Measurements from ENCODE around the gene TWSG1.
"Not testable (repeated sequence)": the region's sequence is repeated elsewhere in the genome, so short reads cannot be mapped to it uniquely, and the experiment has no call there.

TWSG1 gene

GRCh38 chr18:9400197-9400596 lies 65.6 kb downstream of the TWSG1 start:
- no peak for DNase-seq

GRCh38 chr18:9401176-9401575 lies 66.6 kb downstream of the TWSG1 start:
- no peak for DNase-seq

DNA sequence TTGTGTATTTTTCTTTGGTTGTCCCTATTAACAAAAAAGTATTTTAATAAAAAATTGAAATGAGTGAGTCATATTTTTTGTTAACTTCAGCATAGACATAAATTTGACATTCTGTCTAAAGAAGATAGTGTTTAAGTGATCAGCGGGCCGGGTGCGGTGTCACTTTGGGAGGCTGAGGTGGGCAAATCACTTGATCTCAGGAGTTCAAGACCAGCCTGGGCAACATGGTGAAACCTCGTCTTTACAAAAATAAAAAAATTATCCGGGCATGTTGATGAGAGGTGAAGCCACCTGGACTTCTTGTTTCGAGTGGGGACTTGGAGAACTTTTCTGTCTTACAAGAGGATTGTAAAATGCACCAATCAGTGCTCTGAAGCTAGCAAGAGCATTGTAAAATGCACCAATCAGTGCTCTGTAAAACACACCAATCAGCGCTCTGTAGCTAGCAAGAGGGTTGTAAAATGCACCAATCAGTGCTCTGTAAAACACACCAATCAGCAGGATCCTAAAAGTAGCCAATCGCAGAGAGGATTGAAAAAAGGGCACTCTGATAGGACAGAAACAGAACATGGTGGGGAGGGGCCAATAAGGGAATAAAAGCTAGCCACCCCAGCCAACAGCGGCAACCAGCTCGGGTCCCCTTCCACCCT lies 67.9 kb downstream of the TWSG1 start:
- DNase-seq = not testable (repeated sequence)

DNA sequence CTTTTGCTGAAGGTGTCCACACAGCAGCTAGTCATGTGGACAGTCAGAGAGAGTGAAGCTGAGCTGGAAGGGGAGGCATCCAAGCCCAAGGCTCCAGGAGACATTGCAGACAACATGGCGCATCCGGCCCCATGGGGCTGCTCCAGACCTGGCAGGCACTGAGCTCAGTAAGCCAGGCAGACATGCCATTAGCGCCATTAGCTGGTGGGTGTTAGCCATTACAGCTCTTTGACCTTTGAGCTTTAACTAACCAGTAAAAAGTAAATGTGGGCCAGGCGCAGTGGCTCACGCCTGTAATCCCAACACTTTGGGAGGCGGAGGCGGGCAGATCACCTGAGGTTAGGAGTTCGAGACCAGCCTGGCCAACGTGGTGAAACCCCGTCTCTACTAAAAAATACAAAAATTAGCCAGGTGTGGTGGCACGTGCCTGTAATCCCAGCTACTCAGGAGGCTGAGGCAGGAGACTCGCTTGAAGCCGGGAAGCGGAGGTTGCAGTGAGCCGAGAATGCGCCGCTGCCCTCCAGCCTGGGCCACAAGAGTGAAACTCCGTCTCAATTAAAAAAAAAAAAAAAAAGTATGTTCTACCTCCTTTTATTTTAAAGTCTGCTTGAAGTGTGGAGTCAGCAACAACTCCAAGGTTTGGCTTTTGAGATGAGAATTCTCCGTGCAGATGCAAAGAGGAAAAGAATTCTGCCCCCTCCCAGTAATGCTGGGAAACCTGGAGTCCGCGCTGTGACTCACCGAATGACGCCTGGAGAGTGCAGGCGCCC lies 69.4 kb downstream of the TWSG1 start:
- no peak for DNase-seq

GRCh38 chr18:9404565-9405060 lies 70.0 kb downstream of the TWSG1 start:
- no peak for DNase-seq

DNA sequence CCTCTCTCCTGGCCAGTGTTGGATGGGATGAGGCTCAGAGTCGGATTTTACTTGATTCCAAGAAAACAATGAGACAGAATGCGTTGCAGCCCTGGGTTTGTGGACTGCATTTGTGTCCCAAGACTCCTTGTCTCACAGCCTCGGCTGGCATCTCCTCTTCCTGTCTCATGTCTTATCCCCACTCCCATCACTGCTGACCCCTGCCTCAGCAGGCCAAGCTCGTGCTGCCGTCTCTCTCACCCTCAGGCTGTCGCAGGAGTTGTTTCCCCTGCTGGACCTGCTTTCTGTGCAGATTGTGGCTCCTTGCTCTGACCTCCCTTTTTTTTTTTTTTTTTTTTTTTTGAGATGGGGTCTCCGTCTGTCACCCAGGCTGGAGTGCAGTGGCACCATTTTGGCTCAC lies 70.6 kb downstream of the TWSG1 start:
- no peak for DNase-seq

GRCh38 chr18:9405977-9406376 lies 71.4 kb downstream of the TWSG1 start:
- no peak for DNase-seq

GRCh38 chr18:9410515-9410914 lies 75.9 kb downstream of the TWSG1 start:
- no peak for DNase-seq

GRCh38 chr18:9413576-9413975 lies 79.0 kb downstream of the TWSG1 start:
- DNase-seq = no peak

DNA sequence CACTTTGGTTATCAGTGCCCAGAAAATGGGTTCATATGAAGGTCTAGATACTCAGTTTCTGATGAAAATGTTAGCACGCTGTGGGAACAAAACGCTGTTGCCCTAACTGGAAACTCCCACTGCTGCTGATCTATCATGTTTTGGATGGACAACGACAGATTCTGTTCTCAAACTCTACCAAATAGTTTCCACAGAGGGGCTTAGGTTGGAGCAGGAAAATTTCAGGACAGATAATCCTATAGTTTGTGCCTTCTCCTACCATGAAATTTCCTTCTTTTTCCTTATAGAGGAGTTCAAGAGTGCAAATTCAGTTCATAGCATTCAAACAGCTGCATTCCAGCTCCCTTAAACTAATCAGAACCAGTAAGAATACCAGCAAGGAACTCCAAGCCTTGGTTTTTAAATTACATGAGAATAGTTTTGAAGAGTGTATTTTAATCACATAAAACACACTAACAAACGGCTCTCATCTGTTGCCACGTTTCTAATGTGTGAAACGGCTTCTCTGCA lies 82.0 kb downstream of the TWSG1 start:
- DNase-seq = no peak

- DNase-seq = no peak
Measured at GRCh38 chr18:9417073-9417851, 82.7 kb downstream of the TWSG1 start.

DNA sequence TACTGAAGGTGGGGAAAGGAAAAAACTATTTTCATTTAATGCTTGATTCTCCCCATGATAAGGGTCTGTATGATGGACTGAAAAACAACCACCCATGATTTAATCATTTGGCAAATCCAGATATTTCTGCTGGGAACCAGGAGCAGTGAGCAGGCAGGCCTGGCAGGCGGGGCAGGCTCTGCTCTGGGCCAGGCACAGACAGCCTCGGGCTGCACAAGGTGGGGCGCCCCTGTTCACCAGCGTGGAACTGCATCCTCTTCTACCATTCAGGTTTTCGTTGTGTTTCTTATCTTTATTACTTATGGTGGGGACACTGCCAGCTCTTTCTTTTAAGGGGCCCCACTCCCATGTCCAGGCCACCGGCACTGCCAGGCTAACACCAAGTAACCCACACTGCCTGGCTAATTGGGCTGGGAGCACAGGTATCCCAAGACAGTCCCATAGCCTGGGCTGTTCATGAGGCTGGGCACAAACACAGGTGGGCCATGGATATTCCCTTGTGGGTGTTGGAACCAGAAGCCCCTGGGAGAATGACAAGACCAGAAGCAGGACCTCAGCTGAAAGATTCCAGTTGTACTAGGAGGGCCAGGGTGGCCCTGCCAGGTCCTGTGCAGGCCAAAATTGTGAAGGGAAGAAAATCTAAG lies 83.6 kb downstream of the TWSG1 start:
- no peak for DNase-seq

- DNase-seq = no peak
Measured at GRCh38 chr18:9419956-9420631, 85.5 kb downstream of the TWSG1 start.

- DNase-seq = no peak
Measured at GRCh38 chr18:9421096-9421900, 86.7 kb downstream of the TWSG1 start.

DNA sequence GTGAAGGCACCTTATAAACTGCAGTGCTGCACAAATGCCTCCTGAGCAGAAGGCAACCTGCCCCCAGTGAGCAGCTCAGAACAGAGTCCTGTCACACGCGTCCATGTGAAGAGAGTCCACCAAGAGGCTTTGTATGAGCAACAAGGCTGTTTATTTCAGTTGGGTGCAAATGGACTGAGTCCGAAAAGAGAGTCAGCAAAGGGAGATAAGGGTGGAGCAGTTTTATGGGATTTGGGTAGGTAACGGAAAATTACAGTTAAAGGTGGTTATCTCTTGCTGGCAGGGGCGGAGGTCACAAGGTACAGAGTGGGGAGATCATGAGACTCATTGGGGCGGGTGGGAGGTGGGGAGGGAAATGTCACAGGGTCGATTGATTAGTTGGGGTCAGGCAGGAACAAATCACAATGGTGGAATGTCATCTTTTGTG lies 87.3 kb downstream of the TWSG1 start:
- no peak for DNase-seq

- DNase-seq = no peak
Measured at GRCh38 chr18:9422816-9423519, 88.4 kb downstream of the TWSG1 start.

- DNase-seq = not testable (repeated sequence)
Measured at GRCh38 chr18:9423648-9424047, 89.1 kb downstream of the TWSG1 start.

DNA sequence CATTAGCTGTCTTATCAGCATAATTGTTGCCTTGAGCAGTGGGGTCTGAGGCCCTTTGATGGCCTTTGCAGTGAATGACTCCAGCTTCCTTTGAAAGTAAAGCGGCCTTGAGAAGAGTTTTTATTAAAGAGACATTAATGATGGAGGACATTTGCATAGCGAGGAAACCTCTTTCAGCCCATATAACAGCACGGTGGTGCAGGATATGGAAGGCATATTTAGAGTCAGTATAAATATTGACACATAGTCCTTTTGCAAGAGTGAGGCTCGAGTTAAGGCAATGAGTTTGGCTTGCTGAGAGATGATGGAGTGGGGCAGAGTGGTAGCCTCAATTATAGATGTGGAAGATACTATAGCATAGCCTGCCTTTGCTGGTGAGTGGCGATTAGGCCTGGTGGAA lies 89.7 kb downstream of the TWSG1 start:
- DNase-seq = not testable (repeated sequence)

GRCh38 chr18:9426753-9427152 lies 92.2 kb downstream of the TWSG1 start:
- no peak for DNase-seq

- no peak for DNase-seq
Measured at GRCh38 chr18:9428301-9428706, 93.7 kb downstream of the TWSG1 start.

All from activated CD4-positive, alpha-beta T cell treated with anti-CD3 and anti-CD28 coated beads, Interleukin-2, amount 50 U/mL, for 4 hours (primary cell).